Fibroblast of the aortic adventitia (primary cell): ENCODE data around the gene GET3. TPM values are rescaled to one million over a fixed set of nuclear protein-coding genes. Genes with fewer than 3 reads are reported as not detected.

Experiments
- DNase-seq: peaks from one replicate; pipeline ENCODE4 v3.0.0-alpha.2; 2010; ENCODE audit warnings: low read depth
- H3K4me3 ChIP-seq: 2 replicates; pipeline ENCODE4 v1.5.1; 2011; ENCODE audit warnings: low read depth, mild to moderate bottlenecking, control low read depth, low read length, moderate library complexity
- CTCF ChIP-seq: IDR thresholded peaks from 2 replicates; pipeline ENCODE4 v1.5.1; 2011; ENCODE audit warnings: mild to moderate bottlenecking, low read length, control low read depth, inconsistent platforms; ENCODE audit not compliant: insufficient read depth
- total RNA-seq: library from RNA; depleted of rRNA; stranded (reverse); fragments of >200 nt; gene quantifications from 2 replicates; pipeline ENCODE4 v1.2.3, GENCODE V29; 2012; ENCODE audit warnings: low replicate concordance

GET3 gene
- total RNA-seq, 1 donor = 84.5 TPM

- DNase-seq = no peak
- TF ChIP-seq CTCF = no peak
- no peak overlapping the region for H3K4me3 ChIP-seq
Measured at GRCh38 chr19:12752056-12752781, 14.9 kb downstream of the GET3 start.

DNA sequence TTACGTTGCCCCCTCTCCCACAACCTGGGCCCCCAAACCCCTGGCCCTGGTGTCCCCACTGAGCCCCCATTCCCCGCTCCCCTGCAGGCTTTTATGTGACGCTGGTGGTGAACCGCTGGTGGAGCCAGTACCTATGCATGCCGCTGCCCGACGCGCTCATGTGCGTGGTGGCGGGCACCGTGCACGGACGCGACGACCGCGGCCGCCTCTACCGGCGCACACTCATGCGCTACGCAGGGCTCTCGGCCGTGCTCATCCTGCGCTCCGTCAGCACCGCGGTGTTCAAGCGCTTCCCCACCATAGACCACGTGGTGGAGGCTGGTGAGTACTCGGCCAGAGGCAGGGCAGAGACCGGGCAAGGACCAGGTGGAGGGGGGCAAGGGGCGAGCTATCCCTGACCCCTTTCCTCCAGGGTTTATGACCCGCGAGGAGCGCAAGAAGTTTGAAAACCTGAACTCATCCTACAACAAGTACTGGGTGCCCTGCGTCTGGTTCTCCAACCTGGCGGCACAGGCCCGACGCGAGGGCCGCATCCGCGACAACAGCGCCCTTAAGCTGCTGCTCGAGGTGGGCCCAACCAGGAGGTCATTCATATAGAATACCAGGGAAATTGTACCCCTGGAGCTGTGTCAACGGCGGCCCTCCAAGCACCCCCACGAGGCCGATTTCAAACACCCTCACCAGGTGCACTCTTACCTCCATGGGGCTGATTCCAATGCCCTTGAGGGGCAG is 17.3 kb downstream of the GET3 start:
- DNase-seq = no peak
- no peak for TF ChIP-seq CTCF
- H3K4me3 ChIP-seq = no peak overlapping the region

GRCh38 chr19:12756150-12756883 is 19.0 kb downstream of the GET3 start:
- H3K4me3 ChIP-seq = no peak overlapping the region
- DNase-seq = no peak
- no peak for TF ChIP-seq CTCF

GRCh38 chr19:12757544-12758274 is 20.4 kb downstream of the GET3 start:
- peak; percentile 57 for DNase-seq
- H3K4me3 ChIP-seq = peak overlapping the region; percentile 50
- TF ChIP-seq CTCF = peak; percentile 63

DNA sequence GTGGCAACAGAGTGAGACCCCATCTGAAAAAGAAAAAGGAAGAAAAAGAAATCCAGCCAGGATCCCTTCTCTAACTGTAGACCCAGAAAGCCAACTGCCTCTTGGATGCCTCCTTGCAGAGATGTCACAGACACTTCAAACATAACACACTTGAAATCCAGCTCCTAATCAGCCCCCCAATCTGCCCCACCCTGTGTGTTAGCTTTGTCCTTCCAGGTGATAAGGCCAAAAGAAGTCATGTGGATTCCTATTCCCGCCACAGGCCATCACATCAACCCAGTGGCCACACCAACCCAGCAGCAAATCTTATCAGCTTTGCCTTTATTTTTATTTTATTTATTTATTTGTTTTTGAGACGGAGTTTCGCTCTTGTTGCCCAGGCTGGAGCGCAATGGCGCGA is 22.4 kb downstream of the GET3 start:
- TF ChIP-seq CTCF = no peak
- no peak overlapping the region for H3K4me3 ChIP-seq
- DNase-seq = no peak

DNA sequence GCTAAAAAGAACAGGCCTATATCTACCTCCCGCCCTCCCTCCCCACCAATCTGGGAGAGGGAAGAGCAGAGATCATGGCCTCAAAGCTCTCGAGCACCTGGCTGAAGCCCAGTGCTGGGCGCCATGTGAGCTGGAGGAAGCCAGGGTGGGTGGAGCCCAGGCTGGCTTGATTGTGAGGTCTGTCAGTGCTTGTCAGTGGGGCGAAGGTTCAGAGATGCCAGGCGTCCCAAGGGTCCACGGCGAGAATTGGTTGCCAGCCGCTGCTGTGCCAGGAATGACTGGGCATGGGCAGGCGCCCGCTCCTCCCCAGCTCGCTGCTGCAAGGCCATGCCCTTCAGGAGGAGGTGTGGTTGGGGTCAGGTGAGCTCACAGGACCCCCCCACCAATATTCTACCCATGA is 25.8 kb downstream of the GET3 start:
- no peak overlapping the region for H3K4me3 ChIP-seq
- no peak for TF ChIP-seq CTCF
- no peak for DNase-seq
